Testis (tissue), 3 donors: ENCODE measurements around the gene NAP1L4. TPM values are rescaled to one million over a fixed set of nuclear protein-coding genes. Genes with fewer than 3 reads are reported as not detected.

Experiments used
- DNase-seq: peaks from one replicate; pipeline ENCODE4 v3.0.0-alpha.2; 2019
- H3K27ac ChIP-seq, 2 donors: fragments of 200-600 bp; sonication (generic); one replicate each; pipeline ENCODE4 v1.5.1; 2019
- H3K27me3 ChIP-seq: fragments of 200-600 bp; sonication (generic); one replicate; pipeline ENCODE4 v1.5.1; 2019
- H3K36me3 ChIP-seq: fragments of 200-600 bp; sonication (generic); one replicate; pipeline ENCODE4 v1.5.1; 2017; ENCODE audit warnings: low read depth; ENCODE audit errors: missing control alignments
- H3K4me1 ChIP-seq: fragments of 200-600 bp; sonication (generic); one replicate; pipeline ENCODE4 v1.5.1; 2019
- H3K4me3 ChIP-seq, 2 donors: fragments of 200-600 bp; sonication (generic); one replicate each; pipeline ENCODE4 v1.5.1; 2017 to 2019
- H3K9me3 ChIP-seq: fragments of 200-600 bp; sonication (generic); one replicate; pipeline ENCODE4 v1.5.1; 2017
- CTCF ChIP-seq, 3 experiments: fragments of 450-650 bp in 2 of 3; fragments of 200-600 bp in 1 of 3; sonication (generic) in 1 of 3; IDR thresholded peaks; one replicate each; pipeline ENCODE4 v1.5.1; 2016 to 2019; ENCODE audit warnings: antibody characterized with exemption in 3 of 3, mild to moderate bottlenecking in 2 of 3, moderate library complexity in 1 of 3
- POLR2A ChIP-seq: fragments of 450-650 bp; IDR thresholded peaks from one replicate; pipeline ENCODE4 v1.6.1; 2017; ENCODE audit warnings: antibody characterized with exemption, mild to moderate bottlenecking, moderate library complexity
- WGBS, 2 donors: methylation state at CpG; one replicate each; pipeline ENCODE4 v1.1.5; 2018; 5-methylcytosine and 5-hydroxymethylcytosine counted together
- intact Hi-C: fragments of 100-400 bp; cut with DNase I; formaldehyde crosslinking; loops from one replicate; pipeline ENCODE4 v1.15.1; 2023; ENCODE audit warnings: low total_unique reads
- polyA plus RNA-seq: library from polyadenylated mRNA; stranded (reverse); fragments of 350-450 nt; fragmentation: Illumina TruSeq; extraction: RNeasy Lipid Tissue Mini Kit (QIAGEN cat#74804); gene quantifications from one replicate; pipeline ENCODE4 v1.2.3, GENCODE V29; 2014; ENCODE audit warnings: low read depth, low replicate concordance; ENCODE audit not compliant: insufficient read depth
- total RNA-seq, 2 donors: library from RNA; depleted of rRNA; stranded (reverse); fragments of >200 nt; gene quantifications; one replicate each; pipeline ENCODE4 v1.2.3, GENCODE V29; 2016

NAP1L4 gene
- total and polyA plus RNA-seq, 3 donors from 2014 or later: 165 to 208 (median 206) TPM

GRCh38 chr11:2952290-2952689 is 39.8 kb downstream of the NAP1L4 start:
- 75 to 89% methylated on average over 6 of the region's 6 CpGs for WGBS, 2 donors
- no peak overlapping the region for H3K27ac ChIP-seq
- intact Hi-C loops: no loop called here
- H3K4me1 ChIP-seq: no peaks in the 10 kb centered on the region
- H3K36me3 ChIP-seq: no peaks in the 10 kb centered on the region
- TF ChIP-seq POLR2A: no peak
- TF ChIP-seq CTCF (IDR thresholded peaks at IDR 0.05): no peak
- no peaks in the 10 kb centered on the region for H3K27me3 ChIP-seq
- no peak overlapping the region for H3K4me3 ChIP-seq
- DNase-seq: no peak
- H3K9me3 ChIP-seq: no peaks in the 10 kb centered on the region

- WGBS, 2 donors: 84% methylated on average over 9 of the region's 9 CpGs
- H3K9me3 ChIP-seq: no peaks in the 10 kb centered on the region
- H3K27ac ChIP-seq: no peak overlapping the region
- no peaks in the 10 kb centered on the region for H3K36me3 ChIP-seq
- H3K4me3 ChIP-seq: no peak overlapping the region
- no peak for TF ChIP-seq CTCF (IDR thresholded peaks at IDR 0.05)
- no peak for TF ChIP-seq POLR2A
- H3K4me1 ChIP-seq: no peaks in the 10 kb centered on the region
- intact Hi-C loops: no loop called here
- no peak for DNase-seq
- H3K27me3 ChIP-seq: no peaks in the 10 kb centered on the region
These were observed 40.7 kb downstream of the NAP1L4 start for GRCh38 chr11:2951231-2952110.

DNA sequence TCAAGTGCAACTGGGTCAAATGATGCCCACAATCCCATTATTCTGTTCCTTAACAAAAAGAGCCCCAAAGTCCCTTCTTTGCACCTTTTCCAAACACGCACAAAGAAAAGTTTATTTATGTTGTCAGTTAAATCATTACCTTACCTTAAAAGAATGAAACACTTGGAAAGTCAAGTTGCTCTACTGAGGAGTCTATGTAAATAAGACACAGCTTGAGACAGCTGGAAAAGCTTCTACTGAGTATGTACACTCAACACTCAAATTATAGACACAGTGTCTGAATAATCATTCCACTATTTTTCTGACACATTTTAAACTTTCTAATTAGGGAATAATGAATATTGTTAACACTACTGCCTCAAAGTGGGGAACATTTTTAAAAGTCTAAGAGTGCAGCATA is 41.3 kb downstream of the NAP1L4 start:
- Histone ChIP-seq H3K4me3 (no peak overlapping the region), H3K27ac (no peak overlapping the region), H3K4me1 (peaks cover 5% of the 10 kb centered on the region), H3K27me3 (no peaks in the 10 kb centered on the region), H3K36me3 (no peaks in the 10 kb centered on the region), H3K9me3 (no peaks in the 10 kb centered on the region)
- intact Hi-C loops: no loop called here
- WGBS, 2 donors: 82 to 93% methylated on average over 1 of the region's 1 CpG
- no peak for DNase-seq
- TF ChIP-seq CTCF (IDR thresholded peaks at IDR 0.05): no peak

- 91 to 94% methylated on average over 11 of the region's 11 CpGs for WGBS, 2 donors
- no peak for DNase-seq
- Histone ChIP-seq H3K27me3 (no peaks in the 10 kb centered on the region), H3K9me3 (no peaks in the 10 kb centered on the region), H3K36me3 (no peaks in the 10 kb centered on the region), H3K4me1 (peaks cover 9% of the 10 kb centered on the region), H3K4me3 (no peak overlapping the region), H3K27ac (no peak overlapping the region)
- TF ChIP-seq CTCF (IDR thresholded peaks at IDR 0.05) (no peak), POLR2A (no peak)
- intact Hi-C loops: no loop called here
These were observed 42.2 kb downstream of the NAP1L4 start for GRCh38 chr11:2949920-2950319.

- H3K27ac ChIP-seq: no peak overlapping the region
- 89 to 92% methylated on average over 11 of the region's 11 CpGs for WGBS, 2 donors
- no peaks in the 10 kb centered on the region for H3K36me3 ChIP-seq
- peaks cover 16% of the 10 kb centered on the region for H3K4me1 ChIP-seq
- no peaks in the 10 kb centered on the region for H3K27me3 ChIP-seq
- no peak overlapping the region for H3K4me3 ChIP-seq
- intact Hi-C loops: no loop called here
- TF ChIP-seq POLR2A (no peak), CTCF (IDR thresholded peaks at IDR 0.05) (no peak)
- no peak for DNase-seq
- no peaks in the 10 kb centered on the region for H3K9me3 ChIP-seq
These were observed 44.4 kb downstream of the NAP1L4 start for GRCh38 chr11:2947744-2948143.
